Measurements from ENCODE around the gene SREK1. TPM values are rescaled to one million over a fixed set of nuclear protein-coding genes. Genes with fewer than 3 reads are reported as not detected.

SREK1 gene
- 100 to 1,000 TPM; 151 to 177 (median 168) TPM for total RNA-seq
- 180 TPM for total RNA-seq (2013)

DNA sequence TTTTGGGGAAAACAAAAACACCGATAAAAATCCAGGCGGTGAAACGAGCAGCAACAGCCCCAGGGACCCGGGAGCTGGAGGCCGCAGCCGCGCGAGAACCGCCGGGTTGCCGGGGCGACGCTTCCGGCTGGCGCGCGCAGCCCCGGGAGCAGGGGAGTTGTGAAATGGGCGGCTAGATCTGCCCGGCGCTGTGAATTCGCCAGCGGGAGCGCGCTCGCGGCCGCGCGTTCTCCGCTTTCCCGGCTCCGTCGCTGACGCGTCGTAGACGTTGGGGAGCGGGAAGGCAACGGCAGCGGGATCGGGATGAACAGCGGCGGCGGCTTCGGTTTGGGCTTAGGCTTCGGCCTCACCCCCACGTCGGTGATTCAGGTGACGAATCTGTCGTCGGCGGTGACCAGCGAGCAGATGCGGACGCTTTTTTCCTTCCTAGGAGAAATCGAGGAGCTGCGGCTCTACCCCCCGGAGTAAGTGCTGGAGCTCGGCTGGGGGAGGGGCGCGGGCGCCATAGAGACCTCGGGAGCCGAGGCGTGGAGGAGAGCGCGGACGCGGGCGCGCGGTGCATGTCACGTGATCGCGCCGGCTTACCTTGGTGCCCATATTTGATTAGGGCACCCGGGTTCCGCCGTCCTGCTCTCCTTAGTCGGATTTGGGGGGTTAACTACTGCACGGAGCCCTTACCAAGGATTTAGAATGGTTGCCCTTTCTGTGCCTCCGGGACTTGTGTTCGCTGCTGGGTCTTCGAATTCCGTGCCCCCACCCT, at the start of gene SREK1:
Gene SREK1, plus strand, starts transcription at position 227 of the 760 bp plus-strand sequence. Its CDS starts 77 bp downstream, at position 304.
- peak within 1 kb of the TSS; percentile 99 to 100 for H3K27ac Mint-ChIP-seq
- H3K9me3 Mint-ChIP-seq = no peaks in the 10 kb centered on the region
- peaks cover 34 to 36% of the 10 kb centered on the region in 2 donors for H3K4me1 Mint-ChIP-seq
- TF ChIP-seq, protein P1, sequence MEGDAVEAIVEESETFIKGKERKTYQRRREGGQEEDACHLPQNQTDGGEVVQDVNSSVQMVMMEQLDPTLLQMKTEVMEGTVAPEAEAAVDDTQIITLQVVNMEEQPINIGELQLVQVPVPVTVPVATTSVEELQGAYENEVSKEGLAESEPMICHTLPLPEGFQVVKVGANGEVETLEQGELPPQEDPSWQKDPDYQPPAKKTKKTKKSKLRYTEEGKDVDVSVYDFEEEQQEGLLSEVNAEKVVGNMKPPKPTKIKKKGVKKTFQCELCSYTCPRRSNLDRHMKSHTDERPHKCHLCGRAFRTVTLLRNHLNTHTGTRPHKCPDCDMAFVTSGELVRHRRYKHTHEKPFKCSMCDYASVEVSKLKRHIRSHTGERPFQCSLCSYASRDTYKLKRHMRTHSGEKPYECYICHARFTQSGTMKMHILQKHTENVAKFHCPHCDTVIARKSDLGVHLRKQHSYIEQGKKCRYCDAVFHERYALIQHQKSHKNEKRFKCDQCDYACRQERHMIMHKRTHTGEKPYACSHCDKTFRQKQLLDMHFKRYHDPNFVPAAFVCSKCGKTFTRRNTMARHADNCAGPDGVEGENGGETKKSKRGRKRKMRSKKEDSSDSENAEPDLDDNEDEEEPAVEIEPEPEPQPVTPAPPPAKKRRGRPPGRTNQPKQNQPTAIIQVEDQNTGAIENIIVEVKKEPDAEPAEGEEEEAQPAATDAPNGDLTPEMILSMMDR (IDR thresholded peaks at IDR 0.05) = no peak
- H3K4me3 Mint-ChIP-seq = peak within 1 kb of the TSS; percentile 99
- H3K4me3 ChIP-seq (ENCODE audit: low read length) = peak within 1 kb of the TSS; percentile 91
- intact Hi-C loops (cut with micrococcal nuclease) = loop anchor here (1.0 to 10.0 kb wide), 3 partner anchors 217 to 519 kb away; partner anchors contain the start of genes SHLD3, TRAPPC13 and TRIM23
- WGBS (ENCODE audit: insufficient coverage) = under 1% methylated on average over 86 of the region's 86 CpGs
- H3K9me3 ChIP-seq (ENCODE audit: control insufficient read depth, insufficient read depth, low read length) = no peaks in the 10 kb centered on the region
- H3K27me3 ChIP-seq (ENCODE audit: control insufficient read depth, insufficient read depth, low read length) = no peaks in the 10 kb centered on the region
- no peaks in the 10 kb centered on the region for H3K36me3 ChIP-seq (ENCODE audit: control insufficient read depth, insufficient read depth, low read length)
- H3K36me3 Mint-ChIP-seq = no peaks in the 10 kb centered on the region
- H3K27ac ChIP-seq (ENCODE audit: low read length) = peak within 1 kb of the TSS; percentile 98
- peak; percentile 84 to 93 (median 88) for ATAC-seq
- H3K27me3 Mint-ChIP-seq (ENCODE audit: low read depth in 2 of 2) = no peaks in the 10 kb centered on the region
- peak; percentile 87 to 93 for DNase-seq
- peaks cover 4% of the 10 kb centered on the region for H3K4me1 ChIP-seq (ENCODE audit: control insufficient read depth, insufficient read depth, low read length)

GRCh38 chr5:66100851-66101250, 43.2 kb upstream of the SREK1 start:
- Histone ChIP-seq H3K4me1 (ENCODE audit: control insufficient read depth, insufficient read depth, low read length) (no peaks in the 10 kb centered on the region), H3K36me3 (ENCODE audit: control insufficient read depth, insufficient read depth, low read length) (no peaks in the 10 kb centered on the region), H3K27ac (ENCODE audit: low read length) (no peak overlapping the region), H3K9me3 (ENCODE audit: control insufficient read depth, insufficient read depth, low read length) (peaks cover 26% of the 10 kb centered on the region), H3K4me3 (ENCODE audit: low read length) (no peak overlapping the region), H3K27me3 (ENCODE audit: control insufficient read depth, insufficient read depth, low read length) (no peaks in the 10 kb centered on the region)
- H3K4me1 Mint-ChIP-seq = no peaks in the 10 kb centered on the region
- TF ChIP-seq, protein P1 (IDR thresholded peaks at IDR 0.05) = no peak
- ATAC-seq (no peak), DNase-seq (no peak)
- no peak overlapping the region for H3K4me3 Mint-ChIP-seq
- peaks cover 49% of the 10 kb centered on the region for H3K36me3 Mint-ChIP-seq
- intact Hi-C loops (cut with micrococcal nuclease) = no loop called here
- H3K27ac Mint-ChIP-seq = no peak overlapping the region
- WGBS (ENCODE audit: insufficient coverage) = 100% methylated on average over 1 of the region's 2 CpGs
- no peaks in the 10 kb centered on the region for H3K27me3 Mint-ChIP-seq (ENCODE audit: low read depth in 2 of 2)
- H3K9me3 Mint-ChIP-seq = peaks cover 18 to 25% of the 10 kb centered on the region in 2 donors

GRCh38 chr5:66113160-66113559, 30.9 kb upstream of the SREK1 start:
- Histone ChIP-seq H3K9me3 (ENCODE audit: control insufficient read depth, insufficient read depth, low read length) (peaks cover 4% of the 10 kb centered on the region), H3K36me3 (ENCODE audit: control insufficient read depth, insufficient read depth, low read length) (no peaks in the 10 kb centered on the region), H3K4me3 (ENCODE audit: low read length) (no peak overlapping the region), H3K27me3 (ENCODE audit: control insufficient read depth, insufficient read depth, low read length) (no peaks in the 10 kb centered on the region), H3K4me1 (ENCODE audit: control insufficient read depth, insufficient read depth, low read length) (no peaks in the 10 kb centered on the region), H3K27ac (ENCODE audit: low read length) (no peak overlapping the region)
- Mint-ChIP-seq H3K9me3 (peaks cover 12 to 14% of the 10 kb centered on the region in 2 donors), H3K27ac (no peak overlapping the region), H3K36me3 (peaks cover 19% of the 10 kb centered on the region), H3K4me3 (no peak overlapping the region), H3K27me3 (ENCODE audit: low read depth in 2 of 2) (no peaks in the 10 kb centered on the region), H3K4me1 (no peaks in the 10 kb centered on the region)
- 99% methylated on average over 2 of the region's 2 CpGs for WGBS (ENCODE audit: insufficient coverage)
- TF ChIP-seq, protein P1 (IDR thresholded peaks at IDR 0.05) = no peak
- ATAC-seq (no peak), DNase-seq (no peak)
- intact Hi-C loops (cut with micrococcal nuclease) = no loop called here

All from natural killer cell (primary cell).